T-helper 2 cell (primary cell): ENCODE data around the gene PLGRKT.
"Not testable (repeated sequence)": the region's sequence is repeated elsewhere in the genome, so short reads cannot be mapped to it uniquely, and the experiment has no call there.

Experiments
- DNase-seq, 5 experiments: peaks; one replicate each; pipeline versions ENCODE4 v3.0.0 to v3.0.0-alpha.2; 2012 to 2022

PLGRKT gene

GRCh38 chr9:5450359-5451091 is 12.8 kb upstream of the PLGRKT start, which contains the start of gene CD274:
Gene CD274 (plus strand): TSS chr9:5450542. CDS start chr9:5456114, 5,572 bp downstream.
- DNase-seq: peak; percentile 60 to 90 (median 72)

- DNase-seq: no peak
Measured at GRCh38 chr9:5449521-5450358, 12.0 kb upstream of the PLGRKT start.

GRCh38 chr9:5448461-5449435 is 11.0 kb upstream of the PLGRKT start:
- no peak for DNase-seq

- no peak for DNase-seq
Measured at GRCh38 chr9:5448016-5448415, 10.3 kb upstream of the PLGRKT start.

- DNase-seq: no peak
Measured at GRCh38 chr9:5447337-5447736, 9.6 kb upstream of the PLGRKT start.

- DNase-seq: no peak
Measured at GRCh38 chr9:5446451-5447236, 8.9 kb upstream of the PLGRKT start.

- no peak for DNase-seq
Measured at GRCh38 chr9:5445886-5446285, 8.2 kb upstream of the PLGRKT start.

- DNase-seq: not testable (repeated sequence)
Measured at GRCh38 chr9:5445096-5445495, 7.4 kb upstream of the PLGRKT start.

- DNase-seq: no peak
Measured at GRCh38 chr9:5443850-5444249, 6.1 kb upstream of the PLGRKT start.

GRCh38 chr9:5442400-5443011 is 4.8 kb upstream of the PLGRKT start:
- DNase-seq: peak in 1 of 5 experiments; percentile 61

- no peak for DNase-seq
Measured at GRCh38 chr9:5441043-5441442, 3.3 kb upstream of the PLGRKT start.

GRCh38 chr9:5440426-5440825 is 2.7 kb upstream of the PLGRKT start:
- DNase-seq: no peak

GRCh38 chr9:5438301-5439162 is 807 bp upstream of the PLGRKT start:
- DNase-seq: peak in 4 of 5 experiments; percentile 42 to 69 (median 56)

GRCh38 chr9:5436441-5436840 is 1.3 kb downstream of the PLGRKT start:
- no peak for DNase-seq

- DNase-seq: no peak
Measured at GRCh38 chr9:5435912-5436311, 1.8 kb downstream of the PLGRKT start.

- DNase-seq: not testable (repeated sequence)
Measured at GRCh38 chr9:5433841-5434810, 3.6 kb downstream of the PLGRKT start.

- not testable (repeated sequence) for DNase-seq
Measured at GRCh38 chr9:5433328-5433727, 4.4 kb downstream of the PLGRKT start.

- not testable (repeated sequence) for DNase-seq
Measured at GRCh38 chr9:5432890-5433289, 4.8 kb downstream of the PLGRKT start.

- no peak for DNase-seq
Measured at GRCh38 chr9:5430912-5431311, 6.8 kb downstream of the PLGRKT start.
